Caki2 (cell line): ENCODE measurements around the gene SFMBT2. TPM values are rescaled to one million over a fixed set of nuclear protein-coding genes. Genes with fewer than 3 reads are reported as not detected.
"Not testable (repeated sequence)": the region's sequence is repeated elsewhere in the genome, so short reads cannot be mapped to it uniquely, and the experiment has no call there.

Experiments used
- DNase-seq: peaks from one replicate; pipeline ENCODE4 v3.0.0-alpha.2; 2015; ENCODE audit warnings: low read depth
- in situ Hi-C: cut with HindIII; loops from 2 replicates; pipeline ENCODE4 v1.10.0; 2016; ENCODE audit warnings: low sequenced_read_pairs, low pct_unique_long_range_greater_than_20kb, mixed read lengths
- total RNA-seq: library from RNA; depleted of rRNA; stranded (reverse); fragments of >200 nt; shearing (Covaris generic); gene quantifications from 2 replicates; pipeline ENCODE4 v1.2.3, GENCODE V29; 2014; ENCODE audit warnings: low replicate concordance

SFMBT2 gene
- total RNA-seq, 1 experiment from 2014 or later: 0.24 TPM

GRCh38 chr10:7408291-7409044 lies 2.4 kb downstream of the SFMBT2 start:
- in situ Hi-C loops: no loop called here
- peak; percentile 39 for DNase-seq

DNA sequence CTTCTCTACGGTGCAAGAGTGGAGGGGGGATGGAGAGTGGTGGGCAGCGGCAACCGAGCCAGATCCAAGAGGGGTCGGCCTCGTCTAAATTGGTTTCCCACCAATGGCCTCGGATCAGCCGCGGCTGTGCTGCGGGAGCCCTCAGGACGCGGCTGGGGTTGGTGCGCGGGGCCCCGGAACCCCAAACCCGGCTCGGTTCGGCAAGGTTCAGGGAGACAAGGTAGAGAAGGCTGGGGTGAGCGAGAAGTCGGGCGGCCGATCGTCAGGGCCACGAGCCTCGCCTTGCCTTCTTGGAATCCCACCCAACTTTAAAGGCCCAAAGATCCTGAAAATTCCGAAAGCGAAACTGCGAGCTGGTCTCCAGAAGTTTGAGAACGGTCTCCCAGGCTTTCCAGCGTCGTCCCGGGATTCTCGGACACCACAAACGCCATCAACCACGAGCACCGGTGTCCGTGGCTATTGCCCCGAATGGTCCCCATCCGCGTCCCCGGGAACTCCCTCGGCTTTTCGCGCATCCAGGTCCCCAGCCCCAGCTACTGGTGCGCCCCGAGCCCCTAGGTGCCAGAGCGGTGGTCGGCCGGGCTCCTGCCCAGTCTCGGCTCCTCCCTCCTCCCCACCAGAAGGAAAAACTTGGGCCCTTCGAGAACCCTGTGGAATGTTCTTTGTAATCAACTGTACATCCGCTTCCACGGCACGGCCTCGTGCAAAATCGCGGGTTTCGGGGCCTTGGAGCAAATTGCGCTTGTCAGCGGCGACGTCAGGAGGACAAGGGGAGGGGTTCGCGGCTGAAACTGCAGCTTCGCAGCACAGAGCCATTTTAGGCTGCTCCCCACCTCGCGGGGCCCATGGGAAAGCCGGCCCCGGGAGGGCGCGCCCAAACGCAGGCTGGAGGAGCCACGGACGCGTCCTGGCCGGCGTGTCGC lies 3.2 kb downstream of the SFMBT2 start:
- DNase-seq: no peak

GRCh38 chr10:7406712-7407333 lies 4.0 kb downstream of the SFMBT2 start:
- in situ Hi-C loops: no loop called here

More for the DNA sequence above, 3.2 kb downstream of the SFMBT2 start:
- in situ Hi-C loops: no loop called here

GRCh38 chr10:7405637-7406036 lies 5.2 kb downstream of the SFMBT2 start:
- no peak for DNase-seq
- in situ Hi-C loops: no loop called here

More at GRCh38 chr10:7406712-7407333, 4.0 kb downstream of the SFMBT2 start:
- DNase-seq: no peak

DNA sequence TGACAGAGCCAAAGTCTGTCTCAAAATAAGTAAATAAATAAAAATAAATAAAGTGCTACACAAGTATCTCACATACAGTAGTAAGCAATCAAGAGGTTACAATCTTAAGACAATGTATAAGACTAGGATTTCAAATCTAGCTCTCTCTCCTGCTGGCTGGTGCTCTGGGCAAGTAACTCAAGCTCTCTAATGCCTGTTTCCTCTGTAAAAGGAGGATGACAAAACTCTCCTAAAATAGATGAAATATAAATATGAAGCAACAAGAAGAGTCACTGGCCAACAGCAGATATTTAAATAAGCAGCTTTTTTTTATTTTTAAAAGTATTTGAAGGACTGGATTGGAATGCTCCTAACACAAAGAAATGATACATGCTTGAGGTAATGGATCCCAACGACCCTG lies 7.2 kb downstream of the SFMBT2 start:
- in situ Hi-C loops: no loop called here

DNA sequence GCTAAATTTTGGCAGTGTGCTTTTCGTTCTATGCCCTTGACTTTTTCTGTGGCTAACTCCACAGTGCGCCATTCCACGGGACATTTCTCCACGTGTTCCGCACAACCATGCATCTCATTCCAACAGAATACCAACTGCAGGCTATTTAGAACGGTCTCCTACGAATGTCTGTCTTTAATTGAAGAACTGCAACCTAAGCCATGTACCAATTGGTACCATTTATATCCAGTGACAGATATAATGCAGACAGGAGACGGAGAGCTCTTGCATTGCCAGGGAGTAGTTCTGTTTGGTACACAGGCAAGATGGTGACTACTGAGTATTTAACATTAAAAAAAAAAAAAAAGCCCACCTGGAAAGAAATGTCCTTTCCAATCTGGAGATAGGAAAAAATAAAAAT lies 9.1 kb downstream of the SFMBT2 start:
- in situ Hi-C loops: no loop called here
- DNase-seq: no peak

More for the DNA sequence above, 7.2 kb downstream of the SFMBT2 start:
- DNase-seq: no peak

DNA sequence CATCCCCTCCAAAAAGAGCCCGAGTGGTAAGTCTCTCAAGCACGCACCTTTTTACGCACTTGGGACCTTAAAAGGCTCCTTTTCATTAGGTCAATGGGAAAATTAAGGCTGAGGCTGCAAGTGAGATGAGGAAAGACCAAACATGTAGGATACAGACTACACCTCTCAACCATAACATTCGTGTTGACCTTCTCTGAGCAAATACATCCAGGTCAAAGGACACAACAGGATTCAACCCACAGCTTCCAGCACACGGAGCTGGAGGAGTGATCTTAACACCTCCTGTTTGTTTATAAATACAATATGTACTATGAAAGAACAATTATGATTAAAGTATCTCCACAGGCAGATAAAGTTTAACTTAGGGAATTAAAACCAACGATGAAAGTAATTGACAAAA lies 9.7 kb downstream of the SFMBT2 start:
- DNase-seq: no peak
- in situ Hi-C loops: no loop called here

DNA sequence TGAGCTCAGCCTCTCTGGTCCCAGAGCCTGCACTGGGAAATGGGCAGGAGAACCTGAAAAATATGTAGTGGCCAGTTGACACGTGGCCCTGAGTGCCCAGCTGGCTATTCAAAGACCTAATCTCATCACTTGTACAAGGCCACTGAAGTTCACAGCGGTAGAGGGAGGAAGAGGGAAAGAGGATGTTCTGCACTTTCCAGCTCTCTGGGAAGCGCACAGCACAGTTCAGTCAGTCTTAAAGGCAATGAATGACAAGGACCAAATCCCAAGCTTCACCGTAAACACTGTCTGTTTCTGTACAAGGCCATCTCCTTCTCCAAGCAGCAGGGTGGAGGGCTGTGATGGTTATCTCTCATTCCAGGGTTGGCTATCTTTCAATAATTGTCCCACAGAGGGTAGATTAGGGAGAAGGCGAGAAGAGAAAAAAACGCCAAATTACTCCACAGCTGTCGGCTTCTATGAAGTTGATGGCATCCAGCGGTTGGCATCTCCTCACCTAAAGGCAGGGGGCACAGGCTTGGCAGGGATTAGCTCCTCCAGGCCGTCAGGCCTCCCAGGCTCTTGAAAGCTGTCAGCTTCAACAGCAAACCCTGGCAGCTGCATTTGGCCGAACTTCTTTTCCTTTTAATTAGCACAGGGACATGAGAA lies 10.6 kb downstream of the SFMBT2 start:
- DNase-seq: no peak
- in situ Hi-C loops: no loop called here

DNA sequence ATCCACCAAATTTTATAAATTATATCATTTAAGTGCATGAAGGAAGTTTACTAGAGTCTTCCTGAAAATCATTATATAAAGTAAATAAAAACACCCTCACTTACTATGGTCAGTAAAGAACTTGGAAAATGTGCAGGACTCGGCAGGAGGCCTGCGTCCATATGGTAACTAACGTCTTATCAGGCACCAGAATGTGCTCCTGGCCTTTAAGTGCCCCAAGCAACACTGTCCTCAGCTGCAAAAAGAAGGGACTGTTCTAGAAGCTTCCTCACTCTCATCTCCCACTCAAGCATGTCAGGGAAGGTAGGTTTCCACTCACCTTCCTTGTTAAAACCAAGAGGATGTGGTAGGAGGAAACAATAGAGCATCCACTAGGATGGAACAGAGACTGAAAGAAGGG lies 11.3 kb downstream of the SFMBT2 start:
- DNase-seq: no peak
- in situ Hi-C loops: no loop called here

DNA sequence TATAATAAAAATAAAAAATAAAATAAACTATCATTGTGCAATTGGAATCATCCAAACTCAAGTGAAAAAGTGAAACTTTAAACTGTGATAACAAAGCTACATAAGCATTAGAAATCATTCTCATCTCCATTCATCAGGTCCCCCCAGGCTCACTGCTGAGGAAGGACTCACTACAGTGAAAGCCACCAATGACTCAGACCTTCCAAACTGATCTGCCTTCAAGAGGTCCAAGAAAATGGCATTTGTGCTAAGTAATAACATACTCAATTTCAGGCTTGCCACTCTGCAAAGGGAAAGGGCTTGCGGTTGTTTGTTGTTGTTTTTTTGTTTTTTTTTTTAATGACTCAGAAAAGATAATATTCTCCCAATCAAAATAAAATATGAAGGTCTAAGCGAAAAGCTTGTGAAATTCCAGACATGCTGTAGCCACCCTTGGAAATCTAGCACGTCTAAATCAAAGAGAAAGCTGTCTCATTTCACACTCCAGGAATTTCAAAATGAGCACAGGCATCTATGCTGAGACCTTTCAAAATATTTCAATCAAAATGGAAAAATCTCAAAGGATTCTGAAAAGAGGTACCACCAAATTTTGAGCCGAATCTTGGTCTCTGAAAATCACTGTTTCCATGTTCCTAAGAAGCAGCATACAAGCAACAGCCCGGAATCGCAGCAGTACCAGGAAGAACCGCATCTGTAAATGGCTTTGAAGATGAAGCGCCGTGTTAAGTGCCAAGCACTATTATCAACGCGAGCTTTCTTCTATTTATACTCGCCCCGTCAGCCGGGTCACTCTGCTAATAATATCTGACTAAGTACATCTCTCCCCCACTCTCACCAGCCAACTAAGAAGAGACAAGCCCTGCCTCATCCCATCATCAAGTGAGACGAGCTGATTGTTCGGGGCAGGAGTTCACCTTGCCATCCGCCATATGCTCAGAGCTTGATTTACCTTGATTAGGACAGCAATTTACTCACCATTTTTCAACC lies 13.5 kb downstream of the SFMBT2 start:
- in situ Hi-C loops: no loop called here
- DNase-seq: peak; percentile 35

GRCh38 chr10:7392301-7392700 lies 18.5 kb downstream of the SFMBT2 start:
- DNase-seq, in situ Hi-C loops: not testable (repeated sequence)

DNA sequence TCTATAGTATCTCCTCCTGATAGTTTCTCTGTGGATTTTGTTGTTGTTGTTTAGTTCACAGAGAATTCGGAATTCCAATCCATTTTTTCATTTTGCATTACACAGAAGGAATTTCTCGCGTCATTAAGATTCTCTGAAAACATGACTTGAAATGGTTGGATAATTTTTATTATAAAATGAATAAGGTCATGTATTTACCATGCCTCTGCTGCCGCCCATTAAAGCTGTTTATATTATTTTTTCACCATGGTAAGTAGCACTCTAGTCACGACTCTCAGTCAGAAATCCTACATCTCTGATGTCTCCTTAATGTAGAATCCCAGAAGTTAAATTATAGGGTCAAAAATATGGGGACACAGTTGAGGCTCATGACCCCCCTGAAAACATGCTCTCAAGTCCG lies 19.1 kb downstream of the SFMBT2 start:
- peak; percentile 29 for DNase-seq
- in situ Hi-C loops: no loop called here

DNA sequence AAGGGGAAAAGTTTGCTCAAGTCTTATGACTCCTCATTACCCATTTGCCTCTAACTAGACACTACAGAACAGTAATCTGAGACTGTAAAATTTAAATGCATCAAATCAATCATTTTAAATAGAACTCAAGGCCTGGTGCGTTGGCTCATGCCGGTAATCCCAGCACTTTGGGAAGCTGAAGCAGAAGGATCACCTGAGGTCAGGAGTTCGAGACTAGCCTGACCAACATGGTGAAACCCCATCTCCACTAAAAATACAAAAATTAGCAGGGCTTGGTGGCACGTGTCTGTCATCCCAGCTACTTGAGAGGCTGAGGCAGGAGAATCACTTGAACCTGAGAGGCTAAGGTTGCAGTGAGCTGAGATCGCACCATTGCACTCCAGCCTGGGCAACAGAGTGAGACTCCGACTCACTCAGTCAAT lies 20.1 kb downstream of the SFMBT2 start:
- in situ Hi-C loops, DNase-seq: not testable (repeated sequence)

DNA sequence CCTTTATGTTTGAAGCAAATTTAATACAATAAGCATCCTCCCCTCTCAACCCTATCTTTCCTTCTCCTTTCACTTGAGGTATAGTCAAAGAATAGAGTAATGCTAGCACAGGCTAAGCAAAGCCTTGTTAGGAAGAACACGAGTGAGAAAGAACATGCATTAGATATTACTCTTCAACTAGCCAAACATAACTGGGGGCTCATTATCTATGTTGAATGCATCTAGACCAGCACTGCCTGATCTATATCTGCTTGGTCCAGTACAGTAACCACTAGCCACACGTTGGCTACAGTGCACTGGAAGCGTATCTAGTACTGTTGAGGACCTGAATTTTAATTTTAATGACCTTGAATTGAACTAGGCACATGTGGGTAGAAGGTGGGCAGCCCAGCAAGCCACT lies 21.0 kb downstream of the SFMBT2 start:
- in situ Hi-C loops: no loop called here
- DNase-seq: no peak

DNA sequence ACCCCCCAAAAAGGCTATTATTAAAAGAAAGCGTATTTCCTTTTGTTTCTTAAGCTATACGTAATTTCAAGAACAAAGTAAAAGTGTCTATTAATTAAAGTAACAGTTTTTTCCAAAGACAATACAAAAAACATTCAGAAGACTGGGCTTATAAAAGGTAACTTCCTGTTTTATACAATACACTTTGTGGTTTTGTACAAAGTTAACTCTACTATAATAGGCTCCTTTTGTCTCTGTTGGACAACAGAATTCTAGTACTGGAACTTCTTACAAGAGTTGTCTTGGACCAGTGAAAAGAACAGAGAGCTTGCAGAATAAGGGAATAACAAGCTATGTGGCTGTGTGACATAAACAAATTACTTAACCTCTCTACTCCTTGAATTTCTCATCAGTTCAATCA lies 21.5 kb downstream of the SFMBT2 start:
- DNase-seq: no peak
- in situ Hi-C loops: no loop called here

DNA sequence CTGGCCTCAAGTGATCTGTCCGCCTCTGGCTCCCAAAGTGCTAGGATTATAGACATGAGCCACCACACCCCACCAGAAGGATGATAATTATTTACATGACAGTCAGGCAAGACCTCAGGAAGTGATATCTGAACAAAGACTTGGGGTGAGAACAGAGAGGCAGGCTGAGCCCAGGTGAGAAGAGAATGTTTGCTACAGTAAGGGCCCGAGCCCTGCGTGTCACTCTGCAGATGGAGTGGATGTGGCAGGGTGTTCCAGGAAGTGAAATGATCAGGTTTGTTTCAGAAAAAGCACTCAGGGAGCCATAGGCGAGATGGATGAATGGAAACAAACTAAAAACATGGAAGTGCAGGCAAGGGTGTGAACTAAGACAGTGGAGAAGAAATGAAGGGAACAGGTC lies 22.2 kb downstream of the SFMBT2 start:
- no peak for DNase-seq
- in situ Hi-C loops: no loop called here

- in situ Hi-C loops, DNase-seq: not testable (repeated sequence)
Measured at GRCh38 chr10:7388149-7388548, 22.7 kb downstream of the SFMBT2 start.
